ENCODE results near the gene YWHAH.
A peak's percentile ranks its signal among the peaks of the same experiment; 100 is the strongest.

YWHAH gene

GRCh38 chr22:31906569-31906968, 37.8 kb upstream of the YWHAH start:
- no peak for DNase-seq (ENCODE audit: low read depth)
- Histone ChIP-seq H3K4me1 (ENCODE audit: control insufficient read depth, insufficient read depth, low read length) (peaks cover 5% of the 10 kb centered on the region), H3K4me3 (ENCODE audit: low read length) (no peak overlapping the region), H3K9ac (ENCODE audit: low read length) (no peak overlapping the region), H3K27me3 (replicated peaks; ENCODE audit: control insufficient read depth, insufficient read depth, low read length) (no peaks in the 10 kb centered on the region), H3K36me3 (ENCODE audit: control insufficient read depth, insufficient read depth, low read length, severe bottlenecking) (peaks cover 23% of the 10 kb centered on the region), H3K9me3 (ENCODE audit: control insufficient read depth, low read length) (no peaks in the 10 kb centered on the region)

GRCh38 chr22:31909977-31910376, 34.4 kb upstream of the YWHAH start:
- Histone ChIP-seq H3K27me3 (replicated peaks; ENCODE audit: control insufficient read depth, insufficient read depth, low read length) (no peaks in the 10 kb centered on the region), H3K9me3 (ENCODE audit: control insufficient read depth, low read length) (no peaks in the 10 kb centered on the region), H3K9ac (ENCODE audit: low read length) (no peak overlapping the region), H3K4me3 (ENCODE audit: low read length) (no peak overlapping the region), H3K4me1 (ENCODE audit: control insufficient read depth, insufficient read depth, low read length) (peaks cover 9% of the 10 kb centered on the region), H3K36me3 (ENCODE audit: control insufficient read depth, insufficient read depth, low read length, severe bottlenecking) (peaks cover 12% of the 10 kb centered on the region)
- no peak for DNase-seq (ENCODE audit: low read depth)

- no peaks in the 10 kb centered on the region for H3K27me3 ChIP-seq (replicated peaks; ENCODE audit: control insufficient read depth, insufficient read depth, low read length)
- no peak overlapping the region for H3K4me3 ChIP-seq (ENCODE audit: low read length)
- peaks cover 9% of the 10 kb centered on the region for H3K4me1 ChIP-seq (ENCODE audit: control insufficient read depth, insufficient read depth, low read length)
- peaks cover 1% of the 10 kb centered on the region for H3K36me3 ChIP-seq (ENCODE audit: control insufficient read depth, insufficient read depth, low read length, severe bottlenecking)
- H3K9me3 ChIP-seq (ENCODE audit: control insufficient read depth, low read length): no peaks in the 10 kb centered on the region
- no peak overlapping the region for H3K9ac ChIP-seq (ENCODE audit: low read length)
- DNase-seq (ENCODE audit: low read depth): no peak
Measured at GRCh38 chr22:31911565-31912406, 32.5 kb upstream of the YWHAH start.

- Histone ChIP-seq H3K4me1 (ENCODE audit: control insufficient read depth, insufficient read depth, low read length) (peaks cover 9% of the 10 kb centered on the region), H3K9me3 (ENCODE audit: control insufficient read depth, low read length) (no peaks in the 10 kb centered on the region), H3K27me3 (replicated peaks; ENCODE audit: control insufficient read depth, insufficient read depth, low read length) (no peaks in the 10 kb centered on the region), H3K4me3 (ENCODE audit: low read length) (no peak overlapping the region), H3K9ac (ENCODE audit: low read length) (no peak overlapping the region), H3K36me3 (ENCODE audit: control insufficient read depth, insufficient read depth, low read length, severe bottlenecking) (no peaks in the 10 kb centered on the region)
- DNase-seq (ENCODE audit: low read depth): peak; percentile 36
Measured at GRCh38 chr22:31912407-31912743, 32.0 kb upstream of the YWHAH start.

- Histone ChIP-seq H3K4me1 (ENCODE audit: control insufficient read depth, insufficient read depth, low read length) (peaks cover 9% of the 10 kb centered on the region), H3K36me3 (ENCODE audit: control insufficient read depth, insufficient read depth, low read length, severe bottlenecking) (no peaks in the 10 kb centered on the region), H3K9ac (ENCODE audit: low read length) (no peak overlapping the region), H3K4me3 (ENCODE audit: low read length) (no peak overlapping the region), H3K27me3 (replicated peaks; ENCODE audit: control insufficient read depth, insufficient read depth, low read length) (peaks cover 4% of the 10 kb centered on the region), H3K9me3 (ENCODE audit: control insufficient read depth, low read length) (no peaks in the 10 kb centered on the region)
- DNase-seq (ENCODE audit: low read depth): no peak
Measured at GRCh38 chr22:31915586-31915985, 28.7 kb upstream of the YWHAH start.

GRCh38 chr22:31917227-31917921, 27.0 kb upstream of the YWHAH start:
- no peak overlapping the region for H3K4me3 ChIP-seq (ENCODE audit: low read length)
- DNase-seq (ENCODE audit: low read depth): no peak
- peaks cover 4% of the 10 kb centered on the region for H3K27me3 ChIP-seq (replicated peaks; ENCODE audit: control insufficient read depth, insufficient read depth, low read length)
- H3K9me3 ChIP-seq (ENCODE audit: control insufficient read depth, low read length): no peaks in the 10 kb centered on the region
- no peak overlapping the region for H3K9ac ChIP-seq (ENCODE audit: low read length)
- no peaks in the 10 kb centered on the region for H3K36me3 ChIP-seq (ENCODE audit: control insufficient read depth, insufficient read depth, low read length, severe bottlenecking)
- peaks cover 3% of the 10 kb centered on the region for H3K4me1 ChIP-seq (ENCODE audit: control insufficient read depth, insufficient read depth, low read length)

GRCh38 chr22:31919730-31920129, 24.6 kb upstream of the YWHAH start:
- peaks cover 4% of the 10 kb centered on the region for H3K27me3 ChIP-seq (replicated peaks; ENCODE audit: control insufficient read depth, insufficient read depth, low read length)
- H3K36me3 ChIP-seq (ENCODE audit: control insufficient read depth, insufficient read depth, low read length, severe bottlenecking): no peaks in the 10 kb centered on the region
- DNase-seq (ENCODE audit: low read depth): no peak
- H3K4me1 ChIP-seq (ENCODE audit: control insufficient read depth, insufficient read depth, low read length): no peaks in the 10 kb centered on the region
- no peaks in the 10 kb centered on the region for H3K9me3 ChIP-seq (ENCODE audit: control insufficient read depth, low read length)
- H3K4me3 ChIP-seq (ENCODE audit: low read length): no peak overlapping the region
- H3K9ac ChIP-seq (ENCODE audit: low read length): no peak overlapping the region

- no peaks in the 10 kb centered on the region for H3K9me3 ChIP-seq (ENCODE audit: control insufficient read depth, low read length)
- H3K9ac ChIP-seq (ENCODE audit: low read length): no peak overlapping the region
- no peaks in the 10 kb centered on the region for H3K36me3 ChIP-seq (ENCODE audit: control insufficient read depth, insufficient read depth, low read length, severe bottlenecking)
- peaks cover 4% of the 10 kb centered on the region for H3K27me3 ChIP-seq (replicated peaks; ENCODE audit: control insufficient read depth, insufficient read depth, low read length)
- no peak overlapping the region for H3K4me3 ChIP-seq (ENCODE audit: low read length)
- DNase-seq (ENCODE audit: low read depth): no peak
- no peaks in the 10 kb centered on the region for H3K4me1 ChIP-seq (ENCODE audit: control insufficient read depth, insufficient read depth, low read length)
Measured at GRCh38 chr22:31920306-31920705, 24.0 kb upstream of the YWHAH start.

GRCh38 chr22:31921106-31921505, 23.2 kb upstream of the YWHAH start:
- Histone ChIP-seq H3K36me3 (ENCODE audit: control insufficient read depth, insufficient read depth, low read length, severe bottlenecking) (no peaks in the 10 kb centered on the region), H3K27me3 (replicated peaks; ENCODE audit: control insufficient read depth, insufficient read depth, low read length) (peaks cover 4% of the 10 kb centered on the region), H3K4me1 (ENCODE audit: control insufficient read depth, insufficient read depth, low read length) (no peaks in the 10 kb centered on the region), H3K4me3 (ENCODE audit: low read length) (no peak overlapping the region), H3K9me3 (ENCODE audit: control insufficient read depth, low read length) (no peaks in the 10 kb centered on the region), H3K9ac (ENCODE audit: low read length) (no peak overlapping the region)
- DNase-seq (ENCODE audit: low read depth): no peak

GRCh38 chr22:31922534-31922933, 21.8 kb upstream of the YWHAH start:
- H3K9ac ChIP-seq (ENCODE audit: low read length): no peak overlapping the region
- H3K4me1 ChIP-seq (ENCODE audit: control insufficient read depth, insufficient read depth, low read length): no peaks in the 10 kb centered on the region
- H3K27me3 ChIP-seq (replicated peaks; ENCODE audit: control insufficient read depth, insufficient read depth, low read length): peaks cover 4% of the 10 kb centered on the region
- no peak for DNase-seq (ENCODE audit: low read depth)
- no peak overlapping the region for H3K4me3 ChIP-seq (ENCODE audit: low read length)
- H3K9me3 ChIP-seq (ENCODE audit: control insufficient read depth, low read length): no peaks in the 10 kb centered on the region
- H3K36me3 ChIP-seq (ENCODE audit: control insufficient read depth, insufficient read depth, low read length, severe bottlenecking): no peaks in the 10 kb centered on the region

- H3K9me3 ChIP-seq (ENCODE audit: control insufficient read depth, low read length): no peaks in the 10 kb centered on the region
- no peak for DNase-seq (ENCODE audit: low read depth)
- no peaks in the 10 kb centered on the region for H3K4me1 ChIP-seq (ENCODE audit: control insufficient read depth, insufficient read depth, low read length)
Measured at GRCh38 chr22:31923136-31923535, 21.2 kb upstream of the YWHAH start.

More at GRCh38 chr22:31923136-31923535, 21.2 kb upstream of the YWHAH start:
- Histone ChIP-seq H3K4me3 (ENCODE audit: low read length) (no peak overlapping the region), H3K36me3 (ENCODE audit: control insufficient read depth, insufficient read depth, low read length, severe bottlenecking) (no peaks in the 10 kb centered on the region), H3K27me3 (replicated peaks; ENCODE audit: control insufficient read depth, insufficient read depth, low read length) (peaks cover 4% of the 10 kb centered on the region), H3K9ac (ENCODE audit: low read length) (no peak overlapping the region)

Measured in adipocyte (in vitro differentiated cells).